Measurements from ENCODE around the gene G2E3. TPM values are rescaled to one million over a fixed set of nuclear protein-coding genes. Genes with fewer than 3 reads are reported as not detected.

The G2E3 gene
- total RNA-seq, 1 donor from 2014 or later: 18.9 TPM

DNA sequence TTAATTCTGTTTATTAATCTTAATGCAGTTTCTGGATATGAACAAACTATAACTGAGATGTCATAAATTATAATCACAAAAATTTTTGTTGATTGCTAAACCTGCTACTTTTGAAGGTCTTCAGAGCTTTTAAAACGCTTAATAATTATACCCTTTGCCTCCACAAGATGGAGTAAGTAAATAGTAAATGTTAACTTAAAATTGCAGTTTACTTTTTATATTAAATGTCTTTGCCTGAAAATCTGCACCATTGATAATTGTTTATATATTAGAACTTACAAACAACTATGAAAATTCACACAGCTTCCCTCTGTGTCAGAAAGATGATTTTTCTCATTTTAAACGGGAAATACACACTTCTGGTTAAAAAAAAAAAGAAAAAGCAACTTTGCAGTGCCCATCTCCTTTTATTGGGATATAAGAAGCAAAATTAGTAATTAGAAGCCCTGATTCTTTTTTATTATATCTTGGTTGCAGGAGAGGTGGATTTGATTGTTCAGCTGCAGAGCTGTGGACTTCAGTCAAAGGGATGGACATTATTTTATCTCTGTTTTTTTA lies 98.7 kb downstream of the G2E3 start:
- DNase-seq: peak; percentile 32

DNA sequence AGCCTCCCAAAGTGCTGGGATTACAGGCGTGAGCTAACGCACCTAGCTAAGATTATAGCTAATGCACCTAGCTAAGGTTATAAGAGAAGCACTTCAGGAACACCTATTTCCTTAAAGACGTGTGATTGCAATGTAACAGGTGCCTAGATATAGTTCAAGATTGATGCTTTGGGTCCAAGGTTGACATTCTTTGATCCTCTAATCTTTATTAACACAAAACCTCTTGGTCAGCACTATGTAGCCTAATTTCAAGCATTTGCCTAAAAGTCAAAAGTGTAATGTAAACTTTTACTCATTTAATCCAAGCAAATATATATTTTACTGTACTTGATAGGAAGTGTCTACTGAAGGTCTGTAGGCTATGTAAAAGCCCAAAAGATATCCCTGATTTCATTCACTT lies 99.7 kb downstream of the G2E3 start:
- DNase-seq: no peak

DNA sequence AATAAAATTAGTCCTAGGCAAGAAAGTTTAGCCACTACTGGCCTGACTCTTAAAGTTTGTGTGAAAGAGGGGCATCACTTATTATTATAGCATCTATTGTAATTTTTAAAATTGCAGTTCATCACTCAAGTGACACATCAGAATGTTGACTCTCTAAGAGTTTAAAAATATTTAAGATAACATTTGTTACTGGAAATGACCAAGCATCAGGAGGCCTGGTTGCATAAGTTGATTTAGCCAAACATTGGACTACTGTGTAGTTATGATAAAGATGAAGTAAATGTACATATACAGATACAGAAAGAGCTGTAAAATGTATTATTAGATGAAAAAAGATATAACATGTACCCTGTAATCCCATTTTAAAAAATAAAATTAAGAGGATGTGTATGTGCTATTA lies 110.6 kb downstream of the G2E3 start:
- no peak for DNase-seq

Other genes starting within 250 kb of the G2E3 start
- 74.2 and 74.7 TPM in 2 replicates for gene SCFD1, start 63.2 kb downstream of the G2E3 start, total RNA-seq

Data from dermis blood vessel endothelial cell (primary cell).